K562 (cell line): ENCODE measurements around the gene DHRS3. TPM values are rescaled to one million over a fixed set of nuclear protein-coding genes. Genes with fewer than 3 reads are reported as not detected.
A peak's percentile ranks its signal among the peaks of the same experiment; 100 is the strongest.

Experiments
- CBX3 ChIP-seq, 2 experiments: IDR thresholded peaks; 1 replicate in 1 of 2; 2 replicates in 1 of 2; pipeline ENCODE4 v1.6.1; 2012; ENCODE audit warnings: inconsistent platforms in 2 of 2, low read length in 2 of 2, borderline replicate concordance in 1 of 2, control low read depth in 1 of 2
- CREB1 ChIP-seq, 2 experiments: sonication (generic) in 1 of 2; formaldehyde crosslinking in 1 of 2; IDR thresholded peaks; 2 replicates each; pipeline versions ENCODE4 v1.6.1 to v1.8.0; 2012 to 2022; ENCODE audit warnings: inconsistent platforms in 1 of 2, mild to moderate bottlenecking in 1 of 2, missing genetic modification reagents in 1 of 2, moderate library complexity in 1 of 2
- DDX20 ChIP-seq: fragments of 450-650 bp; IDR thresholded peaks from 2 replicates; pipeline ENCODE4 v1.6.1; 2016; ENCODE audit warnings: missing genetic modification characterization, low read depth, mild to moderate bottlenecking, missing compliant biosample characterization, moderate library complexity
- FOXP1 ChIP-seq: sonication (generic); formaldehyde crosslinking; IDR thresholded peaks from 2 replicates; pipeline ENCODE4 v1.8.0; 2022; ENCODE audit warnings: mild to moderate bottlenecking, missing genetic modification reagents
- HMG20B ChIP-seq: fragments of 250-450 bp; sonication (Bioruptor Pico); IDR thresholded peaks from 2 replicates; pipeline ENCODE4 v1.5.0; 2021; ENCODE audit warnings: mild to moderate bottlenecking
- HNRNPUL1 ChIP-seq: fragments of 200-400 bp; formaldehyde crosslinking; IDR thresholded peaks from 2 replicates; pipeline ENCODE4 v1.6.1; 2017; ENCODE audit warnings: low read length
- KAT7 ChIP-seq: sonication (generic); formaldehyde crosslinking; IDR thresholded peaks from 2 replicates; pipeline ENCODE4 v1.8.0; 2022; ENCODE audit warnings: missing genetic modification reagents, mild to moderate bottlenecking, borderline replicate concordance
- NELFE ChIP-seq: IDR thresholded peaks from 2 replicates; pipeline ENCODE4 v1.6.1; 2011; ENCODE audit warnings: mild to moderate bottlenecking; ENCODE audit not compliant: insufficient read depth, insufficient read length
- NFIC ChIP-seq: fragments of 450-650 bp; IDR thresholded peaks from 2 replicates; pipeline ENCODE4 v1.6.1; 2017; ENCODE audit warnings: mild to moderate bottlenecking, inconsistent platforms
- SLC30A9 ChIP-seq: fragments of 250-450 bp; sonication (Bioruptor Pico); IDR thresholded peaks from 2 replicates; pipeline ENCODE4 v1.8.0; 2022; ENCODE audit warnings: mild to moderate bottlenecking, moderate library complexity
- ZNF217 ChIP-seq: sonication (generic); formaldehyde crosslinking; IDR thresholded peaks from 2 replicates; pipeline ENCODE4 v1.8.0; 2022; ENCODE audit warnings: mild to moderate bottlenecking, missing genetic modification reagents
- ZNF316 ChIP-seq: fragments of 450-650 bp; IDR thresholded peaks from 2 replicates; pipeline ENCODE4 v1.6.1; 2016
- polyA plus RNA-seq, 8 experiments: library from polyadenylated mRNA; depleted of rRNA in 4 of 8; stranded (reverse) in 5 of 8; unstranded in 3 of 8; fragments of >200 nt; fragmentation: Nextera tagmentation in 2 of 8; fragmentation: Illumina TruSeq in 1 of 8; extraction: Ambion mirVana in 2 of 8; extraction: Trizol in 1 of 8; gene quantifications; 2 replicates each; pipeline versions ENCODE4 v1.2.1 to v1.2.3, GENCODE V29; 2011 to 2014; ENCODE audit warnings: inconsistent platforms in 1 of 8, missing spikeins in 1 of 8
- total RNA-seq, 7 experiments: library from RNA; depleted of rRNA in 6 of 7; stranded (reverse); fragments of >200 nt in 6 of 7; fragmentation: Illumina TruSeq in 2 of 7; extraction: Trizol in 2 of 7; gene quantifications; 2 replicates each; pipeline versions ENCODE4 v1.2.1 to v1.2.3, GENCODE V29; 2011 to 2021; ENCODE audit warnings: low replicate concordance in 1 of 7
- TF ChIP-seq, protein P1 (sequence below): fragments of 450-650 bp; IDR thresholded peaks from 2 replicates; pipeline ENCODE4 v1.6.1; 2017; ENCODE audit warnings: antibody characterized with exemption, mild to moderate bottlenecking
- TF ChIP-seq, protein P2 (sequence below): fragments of 250-450 bp; sonication (Bioruptor Pico); IDR thresholded peaks from 2 replicates; pipeline ENCODE4 v1.5.0; 2021; ENCODE audit warnings: mild to moderate bottlenecking, borderline replicate concordance
- TF ChIP-seq, protein P3 (sequence below), 2 experiments: fragments of 450-650 bp in 1 of 2; sonication (generic) in 1 of 2; formaldehyde crosslinking; conservative IDR thresholded peaks; 2 replicates each; pipeline versions ENCODE4 v1.4.0 to v1.8.1; 2020 to 2022; ENCODE audit warnings: mild to moderate bottlenecking in 1 of 2, missing genetic modification reagents in 1 of 2
- TF ChIP-seq, protein P4 (sequence below), 2 experiments: fragments of 450-650 bp; IDR thresholded peaks; 2 replicates each; pipeline ENCODE4 v1.6.1; 2016
- TF ChIP-seq, protein P5 (sequence below): fragments of 450-650 bp; IDR thresholded peaks from one replicate; pipeline ENCODE4 v1.6.1; 2018; ENCODE audit warnings: mild to moderate bottlenecking, moderate library complexity; ENCODE audit not compliant: partially characterized antibody

DHRS3 gene
- total and polyA plus RNA-seq, 9 of the 15 experiments (the other 6 are each of a cell fraction or from before 2014, with no cell fraction given), result 21.0 to 116 (median 58.7) TPM

DNA sequence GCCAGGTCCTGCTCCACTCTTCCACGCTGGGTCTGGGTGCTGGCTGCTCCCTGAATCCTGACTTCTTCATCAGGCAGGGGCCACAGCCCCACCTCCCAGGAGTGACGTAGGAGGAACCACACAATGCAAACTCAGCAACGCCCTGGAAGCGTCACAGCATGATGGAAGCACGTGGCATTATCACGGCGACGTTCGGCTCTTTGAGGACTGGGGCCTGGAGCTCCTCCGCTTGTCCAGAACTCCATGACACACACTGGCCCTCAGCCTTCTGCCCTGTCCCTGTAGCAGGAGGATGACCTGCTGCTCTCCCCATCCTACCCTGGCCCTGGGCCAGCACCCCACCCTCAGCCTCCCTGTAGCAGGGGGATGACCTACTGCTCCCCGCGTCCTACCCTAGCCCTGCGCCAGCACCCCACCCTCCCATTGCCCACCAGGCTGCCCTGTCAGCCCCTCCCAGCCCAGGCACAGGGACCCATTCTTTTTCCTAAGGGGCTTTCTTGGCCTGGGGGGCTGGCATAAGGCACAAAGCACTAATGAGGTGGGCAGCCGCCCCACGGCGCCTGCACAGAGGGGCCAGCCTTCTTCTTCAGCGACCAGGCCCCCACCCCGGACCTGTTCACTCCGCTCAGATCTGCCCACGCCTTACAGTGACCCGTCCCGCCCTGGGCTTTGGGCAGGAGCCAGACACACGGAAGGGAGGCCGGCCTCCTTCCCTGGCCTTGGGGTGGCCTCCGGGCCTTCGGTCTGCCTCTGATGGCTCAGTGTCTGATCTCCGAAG lies 65.7 kb downstream of the DHRS3 start (continued):
- TF ChIP-seq, protein P1, sequence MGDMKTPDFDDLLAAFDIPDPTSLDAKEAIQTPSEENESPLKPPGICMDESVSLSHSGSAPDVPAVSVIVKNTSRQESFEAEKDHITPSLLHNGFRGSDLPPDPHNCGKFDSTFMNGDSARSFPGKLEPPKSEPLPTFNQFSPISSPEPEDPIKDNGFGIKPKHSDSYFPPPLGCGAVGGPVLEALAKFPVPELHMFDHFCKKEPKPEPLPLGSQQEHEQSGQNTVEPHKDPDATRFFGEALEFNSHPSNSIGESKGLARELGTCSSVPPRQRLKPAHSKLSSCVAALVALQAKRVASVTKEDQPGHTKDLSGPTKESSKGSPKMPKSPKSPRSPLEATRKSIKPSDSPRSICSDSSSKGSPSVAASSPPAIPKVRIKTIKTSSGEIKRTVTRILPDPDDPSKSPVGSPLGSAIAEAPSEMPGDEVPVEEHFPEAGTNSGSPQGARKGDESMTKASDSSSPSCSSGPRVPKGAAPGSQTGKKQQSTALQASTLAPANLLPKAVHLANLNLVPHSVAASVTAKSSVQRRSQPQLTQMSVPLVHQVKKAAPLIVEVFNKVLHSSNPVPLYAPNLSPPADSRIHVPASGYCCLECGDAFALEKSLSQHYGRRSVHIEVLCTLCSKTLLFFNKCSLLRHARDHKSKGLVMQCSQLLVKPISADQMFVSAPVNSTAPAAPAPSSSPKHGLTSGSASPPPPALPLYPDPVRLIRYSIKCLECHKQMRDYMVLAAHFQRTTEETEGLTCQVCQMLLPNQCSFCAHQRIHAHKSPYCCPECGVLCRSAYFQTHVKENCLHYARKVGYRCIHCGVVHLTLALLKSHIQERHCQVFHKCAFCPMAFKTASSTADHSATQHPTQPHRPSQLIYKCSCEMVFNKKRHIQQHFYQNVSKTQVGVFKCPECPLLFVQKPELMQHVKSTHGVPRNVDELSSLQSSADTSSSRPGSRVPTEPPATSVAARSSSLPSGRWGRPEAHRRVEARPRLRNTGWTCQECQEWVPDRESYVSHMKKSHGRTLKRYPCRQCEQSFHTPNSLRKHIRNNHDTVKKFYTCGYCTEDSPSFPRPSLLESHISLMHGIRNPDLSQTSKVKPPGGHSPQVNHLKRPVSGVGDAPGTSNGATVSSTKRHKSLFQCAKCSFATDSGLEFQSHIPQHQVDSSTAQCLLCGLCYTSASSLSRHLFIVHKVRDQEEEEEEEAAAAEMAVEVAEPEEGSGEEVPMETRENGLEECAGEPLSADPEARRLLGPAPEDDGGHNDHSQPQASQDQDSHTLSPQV, result peak; percentile 89
- TF ChIP-seq SLC30A9 (no peak), ZNF316 (peak; percentile 75), ZNF217 (no peak), DDX20 (tag) (no peak), FOXP1 (no peak), HNRNPUL1 (no peak), NELFE (no peak), CREB1 (IDR thresholded peaks at IDR 0.05) (peak; percentile 67), CREB1 (CRISPR knock-in tag; IDR thresholded peaks at IDR 0.05) (no peak), CBX3 (IDR thresholded peaks at IDR 0.05; ENCODE audit: borderline replicate concordance in 1 of 2, low read length in 2 of 2) (peak in 1 of 2 experiments; percentile 54; a peak in 1 of 3 replicates), NFIC (peak; percentile 88), HMG20B (CRISPR knock-in tag) (no peak), KAT7 (CRISPR knock-in tag) (no peak)
- TF ChIP-seq, protein P2, sequence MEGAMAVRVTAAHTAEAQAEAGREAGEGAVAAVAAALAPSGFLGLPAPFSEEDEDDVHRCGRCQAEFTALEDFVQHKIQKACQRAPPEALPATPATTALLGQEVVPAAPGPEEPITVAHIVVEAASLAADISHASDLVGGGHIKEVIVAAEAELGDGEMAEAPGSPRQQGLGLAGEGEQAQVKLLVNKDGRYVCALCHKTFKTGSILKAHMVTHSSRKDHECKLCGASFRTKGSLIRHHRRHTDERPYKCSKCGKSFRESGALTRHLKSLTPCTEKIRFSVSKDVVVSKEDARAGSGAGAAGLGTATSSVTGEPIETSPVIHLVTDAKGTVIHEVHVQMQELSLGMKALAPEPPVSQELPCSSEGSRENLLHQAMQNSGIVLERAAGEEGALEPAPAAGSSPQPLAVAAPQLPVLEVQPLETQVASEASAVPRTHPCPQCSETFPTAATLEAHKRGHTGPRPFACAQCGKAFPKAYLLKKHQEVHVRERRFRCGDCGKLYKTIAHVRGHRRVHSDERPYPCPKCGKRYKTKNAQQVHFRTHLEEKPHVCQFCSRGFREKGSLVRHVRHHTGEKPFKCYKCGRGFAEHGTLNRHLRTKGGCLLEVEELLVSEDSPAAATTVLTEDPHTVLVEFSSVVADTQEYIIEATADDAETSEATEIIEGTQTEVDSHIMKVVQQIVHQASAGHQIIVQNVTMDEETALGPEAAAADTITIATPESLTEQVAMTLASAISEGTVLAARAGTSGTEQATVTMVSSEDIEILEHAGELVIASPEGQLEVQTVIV (CRISPR knock-in tag), result no peak
- TF ChIP-seq, protein P3, sequence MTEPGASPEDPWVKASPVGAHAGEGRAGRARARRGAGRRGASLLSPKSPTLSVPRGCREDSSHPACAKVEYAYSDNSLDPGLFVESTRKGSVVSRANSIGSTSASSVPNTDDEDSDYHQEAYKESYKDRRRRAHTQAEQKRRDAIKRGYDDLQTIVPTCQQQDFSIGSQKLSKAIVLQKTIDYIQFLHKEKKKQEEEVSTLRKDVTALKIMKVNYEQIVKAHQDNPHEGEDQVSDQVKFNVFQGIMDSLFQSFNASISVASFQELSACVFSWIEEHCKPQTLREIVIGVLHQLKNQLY (CRISPR knock-in tag; conservative IDR thresholded peaks at IDR 0.05), result no peak
- TF ChIP-seq, protein P4, sequence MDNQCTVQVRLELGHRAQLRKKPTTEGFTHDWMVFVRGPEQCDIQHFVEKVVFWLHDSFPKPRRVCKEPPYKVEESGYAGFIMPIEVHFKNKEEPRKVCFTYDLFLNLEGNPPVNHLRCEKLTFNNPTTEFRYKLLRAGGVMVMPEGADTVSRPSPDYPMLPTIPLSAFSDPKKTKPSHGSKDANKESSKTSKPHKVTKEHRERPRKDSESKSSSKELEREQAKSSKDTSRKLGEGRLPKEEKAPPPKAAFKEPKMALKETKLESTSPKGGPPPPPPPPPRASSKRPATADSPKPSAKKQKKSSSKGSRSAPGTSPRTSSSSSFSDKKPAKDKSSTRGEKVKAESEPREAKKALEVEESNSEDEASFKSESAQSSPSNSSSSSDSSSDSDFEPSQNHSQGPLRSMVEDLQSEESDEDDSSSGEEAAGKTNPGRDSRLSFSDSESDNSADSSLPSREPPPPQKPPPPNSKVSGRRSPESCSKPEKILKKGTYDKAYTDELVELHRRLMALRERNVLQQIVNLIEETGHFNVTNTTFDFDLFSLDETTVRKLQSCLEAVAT (IDR thresholded peaks at IDR 0.05), result peak in 1 of 2 experiments; percentile 30; a peak in 1 of 4 replicates
- TF ChIP-seq, protein P5, sequence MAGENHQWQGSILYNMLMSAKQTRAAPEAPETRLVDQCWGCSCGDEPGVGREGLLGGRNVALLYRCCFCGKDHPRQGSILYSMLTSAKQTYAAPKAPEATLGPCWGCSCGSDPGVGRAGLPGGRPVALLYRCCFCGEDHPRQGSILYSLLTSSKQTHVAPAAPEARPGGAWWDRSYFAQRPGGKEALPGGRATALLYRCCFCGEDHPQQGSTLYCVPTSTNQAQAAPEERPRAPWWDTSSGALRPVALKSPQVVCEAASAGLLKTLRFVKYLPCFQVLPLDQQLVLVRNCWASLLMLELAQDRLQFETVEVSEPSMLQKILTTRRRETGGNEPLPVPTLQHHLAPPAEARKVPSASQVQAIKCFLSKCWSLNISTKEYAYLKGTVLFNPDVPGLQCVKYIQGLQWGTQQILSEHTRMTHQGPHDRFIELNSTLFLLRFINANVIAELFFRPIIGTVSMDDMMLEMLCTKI, result no peak
